Stomach (tissue), 4 donors: Measurements from ENCODE around the gene RNASE7.

Experiments
- CTCF ChIP-seq, 7 experiments: fragments of 450-650 bp in 4 of 7; fragments of 200-600 bp in 3 of 7; sonication (generic) in 3 of 7; IDR thresholded peaks; one replicate each; pipeline ENCODE4 v1.5.1; 2016 to 2019; ENCODE audit warnings: antibody characterized with exemption in 7 of 7, control low read depth in 2 of 7, mild to moderate bottlenecking in 1 of 7
- EP300 ChIP-seq: sonication (generic); formaldehyde crosslinking; IDR thresholded peaks from one replicate; pipeline ENCODE4 v1.6.1; 2017; ENCODE audit warnings: antibody characterized with exemption
- POLR2A ChIP-seq, 4 donors: fragments of 450-650 bp; IDR thresholded peaks; one replicate each; pipeline ENCODE4 v1.6.1; 2016; ENCODE audit warnings: antibody characterized with exemption in 4 of 4, control low read depth in 2 of 4, mild to moderate bottlenecking in 1 of 4, moderate library complexity in 1 of 4
- POLR2AphosphoS5 ChIP-seq, 3 donors: sonication (generic); formaldehyde crosslinking; IDR thresholded peaks; one replicate each; pipeline ENCODE4 v1.6.1; 2016; ENCODE audit warnings: antibody characterized with exemption in 3 of 3

GRCh38 chr14:21030531-21030930, 11.6 kb upstream of the RNASE7 start:
- TF ChIP-seq CTCF (IDR thresholded peaks at IDR 0.05) (no peak), POLR2A (IDR thresholded peaks at IDR 0.05) (no peak), EP300 (no peak), POLR2AphosphoS5 (IDR thresholded peaks at IDR 0.05) (no peak)
